Ectodermal cell (in vitro differentiated cells): Measurements from ENCODE around the gene LMX1A.

Experiments used
- H3K27ac ChIP-seq: 2 replicates; pipeline ENCODE4 v1.7.0; 2013; ENCODE audit warnings: mild to moderate bottlenecking, low read depth, low read length; ENCODE audit not compliant: insufficient read depth, poor library complexity, severe bottlenecking
- H3K27me3 ChIP-seq: 2 replicates; pipeline ENCODE4 v1.7.0; 2013; ENCODE audit warnings: mild to moderate bottlenecking, low read length; ENCODE audit not compliant: insufficient read depth, control insufficient read depth, poor library complexity, severe bottlenecking
- H3K36me3 ChIP-seq: one replicate; pipeline ENCODE4 v1.7.0; 2013; ENCODE audit warnings: low read length; ENCODE audit not compliant: control insufficient read depth, insufficient read depth
- H3K4me1 ChIP-seq: one replicate; pipeline ENCODE4 v1.7.0; 2013; ENCODE audit warnings: low read length; ENCODE audit not compliant: control insufficient read depth, insufficient read depth
- H3K4me3 ChIP-seq: 2 replicates; pipeline ENCODE4 v1.7.0; 2013; ENCODE audit warnings: low read depth, low read length, control low read depth; ENCODE audit not compliant: insufficient read depth
- H3K9me3 ChIP-seq: 2 replicates; pipeline ENCODE4 v1.7.0; 2013; ENCODE audit warnings: mild to moderate bottlenecking, low read length, moderate library complexity; ENCODE audit not compliant: control insufficient read depth
- WGBS, 2 experiments: methylation state at CpG; one replicate each; pipeline ENCODE4 v1.1.7; 2013; ENCODE audit warnings: missing lambda C conversion rate in 2 of 2; 5-methylcytosine and 5-hydroxymethylcytosine counted together

The LMX1A gene

DNA sequence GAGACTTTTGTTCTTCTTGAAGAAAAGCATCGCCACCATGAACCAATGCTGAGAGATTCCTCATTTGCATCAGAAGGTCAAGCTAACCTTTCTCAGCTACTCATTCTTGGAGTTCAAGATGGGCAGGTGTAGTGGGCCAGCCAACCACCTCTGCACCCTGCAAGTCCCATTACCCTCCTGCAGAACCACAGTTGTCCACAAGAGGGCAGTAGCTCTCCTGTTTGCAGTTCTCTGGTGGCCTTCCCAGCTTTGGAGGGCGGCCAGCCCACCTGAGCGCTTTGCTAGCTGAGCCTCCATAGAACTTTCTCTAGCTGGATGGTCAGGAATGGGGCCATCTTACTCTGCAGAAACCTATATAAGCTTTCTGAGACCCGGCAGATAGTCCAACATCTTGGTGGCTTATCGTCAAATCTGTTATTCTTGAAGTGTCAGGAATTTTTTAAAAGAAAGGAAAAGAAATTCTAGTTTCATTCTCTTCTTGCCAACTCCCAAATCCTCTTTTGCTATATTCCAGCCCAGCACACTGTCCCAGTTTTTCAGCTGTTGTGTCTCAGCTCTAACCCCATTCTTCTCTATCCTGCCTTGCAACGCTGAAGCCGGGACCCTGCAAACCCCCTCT lies 11.0 kb upstream of the LMX1A start:
- peaks cover 7% of the 10 kb centered on the region for H3K27me3 ChIP-seq
- no peaks in the 10 kb centered on the region for H3K9me3 ChIP-seq
- no peak overlapping the region for H3K4me3 ChIP-seq
- H3K36me3 ChIP-seq: no peaks in the 10 kb centered on the region
- 47 to 48% methylated on average over 7 of the region's 7 CpGs for WGBS, 2 experiments
- no peak overlapping the region for H3K27ac ChIP-seq
- no peaks in the 10 kb centered on the region for H3K4me1 ChIP-seq

DNA sequence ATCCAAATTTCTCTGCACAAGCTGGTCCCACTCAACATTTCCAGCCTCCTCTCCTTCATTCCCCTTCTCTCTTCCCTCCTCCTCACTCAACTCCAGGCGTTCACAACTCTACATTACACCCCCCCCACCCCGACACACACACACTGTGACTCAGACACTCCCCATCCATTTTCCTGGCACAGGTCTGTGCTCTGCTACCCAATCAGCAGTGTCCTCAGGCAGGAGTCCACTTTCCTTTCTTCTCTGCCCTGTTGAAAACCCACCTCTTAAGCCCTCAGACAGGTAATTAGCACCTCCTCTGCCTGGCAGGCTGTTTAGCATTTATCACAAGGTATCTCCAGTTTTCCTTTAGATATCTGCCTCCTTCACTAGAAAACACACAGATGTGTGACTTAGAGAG lies 8.8 kb upstream of the LMX1A start:
- Histone ChIP-seq H3K36me3 (no peaks in the 10 kb centered on the region), H3K4me1 (no peaks in the 10 kb centered on the region), H3K9me3 (no peaks in the 10 kb centered on the region), H3K27ac (no peak overlapping the region), H3K27me3 (peaks cover 4% of the 10 kb centered on the region), H3K4me3 (no peak overlapping the region)
- 57 to 58% methylated on average over 2 of the region's 2 CpGs for WGBS, 2 experiments

DNA sequence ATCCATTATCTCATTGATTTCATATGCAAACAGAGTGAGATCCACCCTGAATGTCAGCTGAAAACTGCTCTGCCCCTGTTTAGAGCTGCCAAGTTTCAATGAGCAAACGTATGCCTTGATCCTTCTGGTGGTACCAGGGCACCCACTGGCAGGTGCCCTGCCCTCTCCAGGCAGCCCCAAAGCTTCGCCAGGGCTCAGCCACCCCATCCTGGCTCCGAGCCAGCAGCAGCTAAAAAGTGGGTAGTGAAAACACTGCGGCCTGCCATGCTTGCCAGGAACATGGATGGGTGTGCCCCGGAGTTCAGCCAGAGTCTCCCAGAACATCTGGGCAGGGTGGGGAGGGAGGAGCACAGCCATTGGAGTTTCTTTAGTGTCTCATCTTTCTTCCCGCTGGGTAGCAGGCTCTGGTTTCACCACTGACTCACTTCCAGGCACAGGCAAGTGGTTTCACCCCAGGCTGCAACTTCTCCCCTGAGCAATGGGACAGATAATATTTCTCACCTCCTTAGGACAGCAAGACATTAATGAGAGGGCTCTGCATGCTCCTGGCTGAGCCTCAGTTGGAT lies 8.1 kb upstream of the LMX1A start:
- Histone ChIP-seq H3K4me3 (no peak overlapping the region), H3K9me3 (no peaks in the 10 kb centered on the region), H3K4me1 (no peaks in the 10 kb centered on the region), H3K36me3 (no peaks in the 10 kb centered on the region), H3K27ac (no peak overlapping the region), H3K27me3 (peaks cover 4% of the 10 kb centered on the region)
- WGBS, 2 experiments: 72 to 73% methylated on average over 6 of the region's 6 CpGs

DNA sequence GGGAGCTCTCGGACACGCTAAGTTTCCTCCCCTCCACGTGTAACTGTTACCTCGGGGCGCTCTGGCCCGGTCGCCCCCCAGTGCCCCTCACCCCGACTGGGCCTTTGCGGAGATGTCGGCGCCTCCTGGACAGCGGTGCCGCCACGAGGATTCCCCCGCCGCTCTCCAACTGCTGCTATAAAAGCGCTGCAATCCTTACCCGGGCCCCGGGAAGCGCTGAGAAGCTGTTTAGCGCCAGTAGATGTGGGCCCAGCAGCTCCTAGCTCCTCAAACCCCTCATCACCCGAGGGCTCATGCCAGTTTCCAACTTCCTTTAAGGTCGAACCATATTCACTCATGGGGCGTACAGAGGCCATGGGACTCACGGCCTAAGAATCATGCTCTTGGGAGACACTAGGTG lies 361 bp upstream of the LMX1A start:
- 3% methylated on average over 25 of the region's 25 CpGs for WGBS, 2 experiments
- peaks cover 6% of the 10 kb centered on the region for H3K4me1 ChIP-seq
- no peak overlapping the region for H3K27ac ChIP-seq
- no peaks in the 10 kb centered on the region for H3K9me3 ChIP-seq
- H3K27me3 ChIP-seq: peaks cover 79% of the 10 kb centered on the region
- H3K4me3 ChIP-seq: peak overlapping the region; percentile 62
- no peaks in the 10 kb centered on the region for H3K36me3 ChIP-seq

DNA sequence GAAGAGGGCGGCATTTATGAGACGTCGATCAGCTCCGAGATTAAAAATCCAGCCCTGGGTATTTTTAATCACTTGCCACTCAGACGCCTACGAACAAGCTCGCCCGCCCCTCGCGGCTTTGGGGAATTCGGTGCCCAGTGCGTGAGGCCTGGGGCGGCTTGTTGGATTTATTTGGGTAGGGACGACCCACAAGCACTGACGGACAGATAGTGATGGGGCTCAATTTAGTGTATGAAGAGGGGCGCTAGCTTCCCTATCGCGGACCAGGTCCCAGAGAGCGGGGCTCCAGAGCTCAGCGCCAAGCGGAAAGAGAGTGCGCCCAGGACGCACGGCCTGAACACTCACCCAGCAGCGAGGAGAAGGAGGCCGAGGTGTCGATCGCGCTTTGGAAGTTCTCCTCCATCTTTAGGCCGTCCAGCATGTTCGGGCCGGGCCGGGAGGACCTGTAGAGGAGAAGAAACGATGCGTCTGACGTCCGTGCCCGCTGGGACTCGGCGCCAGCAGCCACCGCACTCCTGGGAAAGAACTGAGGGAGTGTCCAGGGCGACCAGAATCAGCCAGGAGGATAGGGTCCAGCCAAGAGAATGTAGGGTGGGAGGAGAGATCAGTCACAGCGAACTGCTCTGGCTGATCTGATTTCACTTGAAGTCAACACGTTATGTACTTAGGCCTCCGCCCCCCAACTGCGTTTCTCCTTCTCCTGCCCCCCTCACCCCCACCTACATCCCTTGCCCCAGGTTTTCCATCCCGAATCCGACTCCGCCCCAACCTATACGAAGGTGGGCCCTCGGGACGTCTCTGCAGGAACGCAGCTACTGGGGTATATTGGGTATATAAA lies 1.2 kb downstream of the LMX1A start:
- Histone ChIP-seq H3K9me3 (no peaks in the 10 kb centered on the region), H3K4me3 (peak overlapping the region; percentile 62), H3K36me3 (no peaks in the 10 kb centered on the region), H3K27me3 (peaks cover 87% of the 10 kb centered on the region), H3K27ac (no peak overlapping the region), H3K4me1 (peaks cover 15% of the 10 kb centered on the region)
- WGBS, 2 experiments: 1% methylated on average over 53 of the region's 53 CpGs

DNA sequence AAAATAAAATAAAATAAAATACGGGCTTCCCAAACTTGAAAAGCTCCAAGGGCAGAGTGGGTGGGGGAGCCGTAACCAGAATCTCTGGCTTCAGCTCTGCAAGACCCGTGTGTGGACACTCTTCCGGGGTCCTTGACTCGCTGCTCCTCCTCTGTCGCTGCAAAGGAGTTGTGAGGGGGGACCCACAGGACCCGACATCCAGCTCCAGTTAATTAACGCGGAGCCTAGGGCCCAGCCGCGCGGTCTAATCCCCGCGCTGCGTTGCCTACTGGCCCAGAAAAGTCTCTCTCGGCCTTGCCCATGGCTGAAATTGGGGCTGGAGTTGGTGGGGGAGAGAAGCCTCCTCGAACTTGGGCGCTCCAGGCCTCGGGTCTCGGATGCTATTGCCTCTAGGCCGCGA lies 1.8 kb downstream of the LMX1A start:
- Histone ChIP-seq H3K4me1 (peaks cover 15% of the 10 kb centered on the region), H3K27ac (no peak overlapping the region), H3K27me3 (peaks cover 87% of the 10 kb centered on the region), H3K9me3 (no peaks in the 10 kb centered on the region), H3K36me3 (no peaks in the 10 kb centered on the region), H3K4me3 (peak overlapping the region; percentile 62)
- WGBS, 2 experiments: 0 to 1% methylated on average over 22 of the region's 22 CpGs

DNA sequence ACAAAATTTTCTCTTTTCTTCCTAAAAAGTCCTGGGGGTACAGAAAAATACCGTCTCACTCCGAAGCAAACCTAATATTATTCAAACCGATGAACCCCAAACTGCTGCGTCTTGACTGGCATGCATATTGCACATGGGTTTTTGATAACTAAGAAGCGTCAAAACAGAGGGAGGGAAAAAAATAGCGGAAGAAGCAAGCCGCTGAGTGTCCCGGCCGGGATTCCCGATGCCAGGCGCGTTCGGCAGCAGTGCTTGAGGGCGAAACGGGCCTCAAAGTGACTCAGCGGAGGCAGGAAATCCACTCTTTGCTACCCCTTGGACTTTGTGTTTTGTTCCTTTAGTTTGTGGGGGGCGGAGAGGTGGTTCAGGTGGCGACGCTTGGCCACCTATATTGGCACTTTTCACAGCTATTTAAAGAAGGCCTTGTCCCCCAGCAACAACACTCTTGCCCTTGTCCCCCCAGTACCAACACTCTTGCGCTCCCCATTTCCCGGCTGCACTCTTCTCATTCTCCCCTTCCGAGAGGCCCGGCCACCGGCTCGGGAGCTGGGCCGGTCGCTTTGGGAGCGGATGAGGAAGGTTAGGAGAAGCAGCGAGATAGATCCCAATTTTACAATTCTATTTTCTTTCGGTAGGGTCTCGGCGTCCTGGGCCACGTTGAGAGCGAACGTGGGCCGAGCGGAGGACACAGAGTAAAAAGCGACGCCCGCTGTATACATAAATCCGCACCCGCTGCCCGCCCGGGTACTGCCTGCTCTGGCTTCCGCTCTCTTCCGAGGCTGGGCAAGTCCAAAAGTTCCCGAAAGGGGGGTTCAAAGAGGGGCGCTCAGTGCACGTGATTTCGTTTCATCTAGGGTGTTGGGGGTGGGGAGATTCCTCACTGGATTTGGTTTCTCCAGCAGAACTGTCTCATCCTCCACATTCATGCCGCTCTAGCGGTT lies 2.5 kb downstream of the LMX1A start:
- no peaks in the 10 kb centered on the region for H3K36me3 ChIP-seq
- peaks cover 82% of the 10 kb centered on the region for H3K27me3 ChIP-seq
- peak overlapping the region; percentile 62 for H3K4me3 ChIP-seq
- H3K27ac ChIP-seq: no peak overlapping the region
- 1 to 2% methylated on average over 50 of the region's 52 CpGs for WGBS, 2 experiments
- no peaks in the 10 kb centered on the region for H3K9me3 ChIP-seq
- peaks cover 22% of the 10 kb centered on the region for H3K4me1 ChIP-seq

DNA sequence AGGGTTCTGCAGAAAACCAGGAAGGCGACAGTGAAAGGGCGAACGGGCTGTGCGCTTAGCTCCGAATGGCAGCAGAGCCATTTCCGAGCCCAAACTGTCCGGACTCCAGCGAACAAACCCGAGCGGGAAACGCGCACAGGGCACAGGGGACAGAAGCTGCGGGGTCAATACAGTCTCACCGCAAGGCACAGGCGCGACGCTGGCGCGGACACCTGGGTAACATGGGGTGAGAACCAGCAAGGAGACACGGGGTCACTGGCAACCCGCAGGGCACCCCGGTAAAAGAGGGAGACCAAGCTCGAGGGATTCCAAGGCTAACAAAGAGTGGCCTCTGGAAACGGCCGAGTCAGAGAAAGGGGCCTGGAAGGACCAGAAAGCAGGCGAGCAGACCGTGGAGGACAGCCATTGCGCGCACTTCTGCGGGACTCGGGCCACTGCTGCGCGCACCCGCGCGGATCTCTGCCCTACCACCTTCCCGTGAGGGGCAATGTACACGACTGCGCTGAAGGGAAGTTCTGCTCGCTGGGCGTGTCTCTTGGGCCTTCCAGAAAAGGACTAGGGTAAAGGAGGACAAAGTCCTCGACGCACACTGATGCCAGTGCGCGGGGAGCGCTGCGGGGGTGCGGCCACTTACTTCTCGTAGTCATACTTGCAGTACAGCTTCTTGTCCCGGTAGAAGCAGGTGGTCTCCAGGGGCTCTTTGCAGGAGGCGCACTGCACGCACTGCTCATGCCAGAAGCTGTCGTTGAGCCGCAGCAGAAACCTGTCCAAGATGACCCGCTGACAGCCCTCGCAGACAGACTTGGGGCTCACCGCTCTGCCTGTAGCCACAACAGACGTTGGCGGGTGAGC lies 3.8 kb downstream of the LMX1A start:
- no peaks in the 10 kb centered on the region for H3K36me3 ChIP-seq
- peaks cover 69% of the 10 kb centered on the region for H3K27me3 ChIP-seq
- H3K4me3 ChIP-seq: peak overlapping the region; percentile 62
- no peaks in the 10 kb centered on the region for H3K9me3 ChIP-seq
- peaks cover 23% of the 10 kb centered on the region for H3K4me1 ChIP-seq
- 2% methylated on average over 59 of the region's 59 CpGs for WGBS, 2 experiments
- H3K27ac ChIP-seq: no peak overlapping the region

DNA sequence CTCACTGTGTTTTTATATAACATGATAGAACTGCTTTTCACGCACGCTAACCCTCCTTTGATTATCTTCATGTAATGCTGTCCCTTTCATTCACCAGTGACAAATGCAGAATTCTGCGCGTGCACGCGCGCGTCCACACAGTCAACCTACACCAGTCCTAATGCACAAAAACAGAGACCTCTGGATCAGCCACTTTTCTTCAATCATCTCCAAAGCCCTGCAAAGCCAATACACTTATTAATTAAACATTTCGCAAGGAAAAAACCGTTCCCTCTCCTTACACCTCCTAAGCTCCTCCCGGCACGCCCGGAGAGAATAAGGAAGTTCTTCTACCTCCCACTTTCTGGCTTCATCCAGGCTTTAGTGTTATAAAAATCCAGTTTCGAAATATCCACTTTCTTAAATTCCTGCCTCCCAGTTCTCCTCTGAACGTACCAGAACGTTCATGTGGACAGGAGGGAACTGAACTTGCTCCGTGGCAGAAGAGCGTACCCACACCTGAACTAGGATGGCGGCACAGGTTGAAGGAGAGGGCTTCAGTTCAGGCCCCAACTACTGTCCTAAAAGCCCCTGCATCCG lies 4.6 kb downstream of the LMX1A start:
- WGBS, 2 experiments: 5 to 7% methylated on average over 20 of the region's 20 CpGs
- H3K27ac ChIP-seq: no peak overlapping the region
- H3K27me3 ChIP-seq: peaks cover 62% of the 10 kb centered on the region
- H3K36me3 ChIP-seq: no peaks in the 10 kb centered on the region
- H3K4me3 ChIP-seq: peak overlapping the region; percentile 62
- H3K9me3 ChIP-seq: no peaks in the 10 kb centered on the region
- H3K4me1 ChIP-seq: peaks cover 27% of the 10 kb centered on the region
